ENCODE measurements around the gene SLC2A2.

The SLC2A2 gene

GRCh38 chr3:171028779-171029232, 2.3 kb upstream of the SLC2A2 start:
- DNase-seq (ENCODE audit: low read depth in 2 of 2): no peak

GRCh38 chr3:171028025-171028778, 1.7 kb upstream of the SLC2A2 start:
- DNase-seq (ENCODE audit: low read depth in 2 of 2): no peak

- no peak for DNase-seq (ENCODE audit: low read depth in 2 of 2)
Measured at GRCh38 chr3:171023566-171023965, 3.0 kb downstream of the SLC2A2 start.

- DNase-seq (ENCODE audit: low read depth in 2 of 2): no peak
Measured at GRCh38 chr3:171021377-171021776, 5.1 kb downstream of the SLC2A2 start.

- no peak for DNase-seq (ENCODE audit: low read depth in 2 of 2)
Measured at GRCh38 chr3:171018156-171018935, 8.2 kb downstream of the SLC2A2 start.

- DNase-seq (ENCODE audit: low read depth in 2 of 2): no peak
Measured at GRCh38 chr3:171013822-171014748, 12.4 kb downstream of the SLC2A2 start.

GRCh38 chr3:171011873-171012336, 14.6 kb downstream of the SLC2A2 start:
- DNase-seq (ENCODE audit: low read depth in 2 of 2): no peak

GRCh38 chr3:171011109-171011872, 15.2 kb downstream of the SLC2A2 start:
- no peak for DNase-seq (ENCODE audit: low read depth in 2 of 2)

- DNase-seq (ENCODE audit: low read depth in 2 of 2): no peak
Measured at GRCh38 chr3:171007316-171007715, 19.2 kb downstream of the SLC2A2 start.

- DNase-seq (ENCODE audit: low read depth in 2 of 2): no peak
Measured at GRCh38 chr3:171005648-171006047, 20.9 kb downstream of the SLC2A2 start.

GRCh38 chr3:171001957-171002694, 24.4 kb downstream of the SLC2A2 start:
- no peak for DNase-seq (ENCODE audit: low read depth in 2 of 2)

- no peak for DNase-seq (ENCODE audit: low read depth in 2 of 2)
Measured at GRCh38 chr3:171001250-171001893, 25.1 kb downstream of the SLC2A2 start.

GRCh38 chr3:171000281-171000680, 26.2 kb downstream of the SLC2A2 start:
- no peak for DNase-seq (ENCODE audit: low read depth in 2 of 2)

- DNase-seq (ENCODE audit: low read depth in 2 of 2): no peak
Measured at GRCh38 chr3:170999737-171000242, 26.7 kb downstream of the SLC2A2 start.

- no peak for DNase-seq (ENCODE audit: low read depth in 2 of 2)
Measured at GRCh38 chr3:170997961-170998913, 28.3 kb downstream of the SLC2A2 start.

GRCh38 chr3:170992854-170993253, 33.7 kb downstream of the SLC2A2 start:
- DNase-seq (ENCODE audit: low read depth in 2 of 2): no peak

GRCh38 chr3:170991664-170992063, 34.9 kb downstream of the SLC2A2 start:
- DNase-seq (ENCODE audit: low read depth in 2 of 2): no peak

- DNase-seq (ENCODE audit: low read depth in 2 of 2): no peak
Measured at GRCh38 chr3:170989100-170989648, 37.3 kb downstream of the SLC2A2 start.
